ENCODE results near the gene HSF2BP.
"Not testable (repeated sequence)": the region's sequence is repeated elsewhere in the genome, so short reads cannot be mapped to it uniquely, and the experiment has no call there.

HSF2BP gene

DNA sequence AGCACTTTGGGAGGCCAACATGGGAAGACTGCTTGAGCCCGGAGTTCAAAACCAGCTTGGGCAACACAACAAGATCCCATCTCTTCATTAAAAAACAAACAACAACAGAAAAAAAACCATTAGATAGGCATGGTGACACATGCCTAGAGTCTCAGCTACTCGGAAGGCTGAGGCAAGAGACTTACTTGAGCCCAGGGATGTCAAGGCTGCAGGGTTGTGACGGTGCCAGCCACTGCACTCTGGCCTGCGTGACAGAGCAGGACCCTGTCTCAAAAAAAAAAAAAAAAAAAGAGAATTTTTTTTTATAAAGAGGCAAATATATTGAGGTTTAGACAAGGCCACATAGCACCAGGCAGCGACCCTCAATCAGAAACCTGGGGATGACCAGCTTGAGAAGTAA, 62.7 kb downstream of the HSF2BP start:
- no peak for DNase-seq

DNA sequence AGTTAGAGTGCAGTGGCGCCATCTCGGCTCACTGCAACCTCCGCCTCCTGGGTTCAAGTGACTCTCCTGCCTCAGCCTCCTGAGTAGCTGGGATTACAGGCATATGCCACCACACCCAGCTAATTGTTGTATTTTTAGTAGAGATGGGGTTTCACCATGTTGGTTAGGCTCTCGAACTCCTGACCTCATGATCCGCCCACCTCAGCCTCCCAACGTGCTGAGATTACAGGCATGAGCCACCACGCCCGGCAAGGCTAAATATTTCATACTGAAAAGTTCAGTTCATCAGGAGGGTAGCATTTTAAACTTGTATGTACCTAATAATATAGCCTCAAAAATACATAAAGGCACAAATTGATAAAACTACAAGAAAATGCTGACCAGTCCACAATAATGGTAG, 63.5 kb downstream of the HSF2BP start:
- DNase-seq = not testable (repeated sequence)

DNA sequence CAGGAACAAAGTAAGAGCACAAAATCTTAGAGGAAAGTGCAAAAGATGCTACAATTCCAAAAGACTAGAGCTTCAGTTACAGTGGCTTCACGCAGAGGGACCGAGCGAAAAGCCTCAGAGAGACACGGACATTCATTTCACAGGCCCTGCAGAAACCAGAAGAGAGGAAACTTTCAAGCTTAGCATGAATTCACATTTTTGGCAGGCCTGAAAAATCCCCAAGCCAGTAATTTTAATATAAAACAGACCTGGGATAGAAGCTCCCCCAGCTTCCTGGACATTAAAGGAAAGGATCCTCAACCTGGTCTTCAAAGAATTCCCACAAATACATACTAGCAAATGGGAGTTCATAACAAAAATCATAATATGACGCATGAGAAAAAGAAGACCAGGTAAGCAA, 66.2 kb downstream of the HSF2BP start:
- DNase-seq = no peak

DNA sequence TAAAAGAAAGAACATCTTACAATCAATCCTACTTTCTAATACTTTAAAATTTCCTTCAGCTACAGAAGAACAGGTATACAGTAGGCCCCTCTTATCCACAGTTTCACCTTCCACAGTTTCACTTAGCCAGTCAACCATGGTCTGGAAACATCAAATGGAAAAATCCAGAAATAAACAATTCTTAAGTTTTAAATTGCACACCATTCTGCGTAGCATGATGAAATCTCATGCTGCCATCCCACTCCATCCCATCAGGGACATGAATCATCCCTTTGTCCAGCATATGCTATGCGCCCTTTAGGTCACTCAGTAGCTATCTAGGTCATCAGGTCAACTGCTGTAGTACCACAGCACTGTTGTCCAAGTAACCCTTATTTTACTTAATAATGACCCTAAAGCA, 67.7 kb downstream of the HSF2BP start:
- DNase-seq = no peak

DNA sequence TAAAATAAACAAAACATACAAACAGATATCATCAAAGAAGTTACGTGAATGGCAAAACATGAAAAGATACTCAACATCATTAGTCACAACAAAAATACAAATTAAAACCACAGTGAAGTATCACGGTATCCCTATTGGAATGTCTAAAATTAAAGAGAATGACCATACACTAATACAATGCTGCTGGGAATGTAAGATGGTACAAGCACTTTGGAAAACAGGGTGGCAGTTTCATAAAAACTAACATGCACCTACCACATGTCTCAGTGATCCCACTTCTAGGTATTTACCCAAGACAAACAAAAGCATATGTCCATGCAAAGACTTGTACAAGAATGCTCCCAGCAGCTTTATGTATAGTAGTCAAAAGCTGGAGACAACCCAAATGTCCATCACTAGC, 69.1 kb downstream of the HSF2BP start:
- DNase-seq = no peak

DNA sequence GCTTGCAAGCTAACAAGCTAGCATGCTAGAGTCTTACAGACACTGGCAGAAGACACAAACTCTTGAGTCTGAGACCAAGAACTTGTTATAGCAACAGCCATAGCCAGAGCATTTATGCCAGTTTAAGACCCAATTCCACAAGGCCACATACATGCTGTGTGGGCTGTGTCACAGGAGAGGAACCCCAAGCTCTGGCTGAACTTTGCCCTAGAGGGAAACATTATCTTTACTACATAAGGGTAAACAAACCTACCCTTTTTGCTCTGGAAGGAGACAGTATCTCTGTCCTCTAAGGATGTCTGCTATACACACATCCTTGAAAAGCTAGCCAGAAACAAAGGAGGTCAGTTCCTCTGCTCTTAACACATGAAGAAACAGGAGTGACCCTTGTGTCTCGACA, 70.3 kb downstream of the HSF2BP start:
- DNase-seq = no peak

DNA sequence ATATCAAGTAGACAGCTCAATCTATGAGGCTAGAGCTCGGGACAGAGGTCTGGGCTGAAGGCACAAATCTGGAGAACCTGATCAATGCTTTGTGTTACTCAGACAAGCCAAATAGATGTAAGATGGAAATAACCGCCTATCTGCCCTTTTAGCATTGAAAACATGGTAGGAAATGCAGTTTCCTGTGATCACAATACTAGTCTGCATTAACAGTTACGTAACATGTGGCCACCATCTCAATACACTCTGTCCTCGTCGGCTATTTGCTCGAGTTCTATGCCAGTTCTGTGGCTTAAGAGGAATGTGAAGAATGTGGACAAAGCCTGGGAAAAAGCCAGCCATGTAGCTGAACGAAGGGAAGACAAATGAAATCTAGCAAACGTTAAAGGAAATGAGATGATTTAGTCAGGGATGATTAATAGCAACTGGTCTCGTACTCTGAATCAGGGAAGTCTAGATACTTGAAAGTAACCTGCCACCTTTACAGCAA, 73.3 kb downstream of the HSF2BP start:
- DNase-seq = no peak

DNA sequence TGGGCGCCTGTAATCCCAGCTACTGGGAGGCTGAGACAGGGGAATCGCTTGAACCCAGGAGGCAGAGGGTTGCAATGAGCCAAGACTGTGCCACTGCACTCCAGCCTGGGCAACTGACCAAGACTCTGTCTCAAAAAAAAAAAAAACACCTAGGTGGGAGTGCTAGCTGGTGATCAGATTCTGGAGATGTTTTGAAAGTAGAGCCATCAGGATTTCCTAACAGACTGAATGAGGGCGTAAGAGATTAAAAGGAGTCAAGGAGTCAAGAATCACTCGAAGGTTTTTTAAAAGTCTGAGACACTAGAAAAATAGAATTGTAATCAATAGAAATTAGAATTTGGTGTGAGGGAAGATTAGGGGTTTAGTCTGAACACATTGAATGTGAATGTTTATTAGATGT, 73.8 kb downstream of the HSF2BP start:
- DNase-seq = no peak

DNA sequence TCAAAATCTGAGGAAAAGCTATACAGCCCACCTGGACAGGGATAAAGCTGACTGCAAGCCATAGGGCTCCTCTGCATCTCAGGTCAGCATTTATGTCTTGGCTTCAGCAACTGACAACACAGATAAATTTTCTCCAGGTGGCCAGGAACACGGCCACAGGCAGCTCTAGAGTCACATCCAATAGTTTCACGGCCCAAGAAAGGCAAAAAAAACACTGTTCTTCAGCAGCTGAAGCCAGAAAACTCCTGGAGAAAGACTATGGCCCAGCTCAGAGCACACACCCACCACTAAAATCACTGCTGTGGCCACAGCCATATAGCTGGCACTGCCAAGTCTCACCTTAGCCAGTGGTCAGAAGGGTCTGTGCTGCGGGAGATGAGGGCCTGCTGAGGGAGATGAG, 77.8 kb downstream of the HSF2BP start:
- no peak for DNase-seq

DNA sequence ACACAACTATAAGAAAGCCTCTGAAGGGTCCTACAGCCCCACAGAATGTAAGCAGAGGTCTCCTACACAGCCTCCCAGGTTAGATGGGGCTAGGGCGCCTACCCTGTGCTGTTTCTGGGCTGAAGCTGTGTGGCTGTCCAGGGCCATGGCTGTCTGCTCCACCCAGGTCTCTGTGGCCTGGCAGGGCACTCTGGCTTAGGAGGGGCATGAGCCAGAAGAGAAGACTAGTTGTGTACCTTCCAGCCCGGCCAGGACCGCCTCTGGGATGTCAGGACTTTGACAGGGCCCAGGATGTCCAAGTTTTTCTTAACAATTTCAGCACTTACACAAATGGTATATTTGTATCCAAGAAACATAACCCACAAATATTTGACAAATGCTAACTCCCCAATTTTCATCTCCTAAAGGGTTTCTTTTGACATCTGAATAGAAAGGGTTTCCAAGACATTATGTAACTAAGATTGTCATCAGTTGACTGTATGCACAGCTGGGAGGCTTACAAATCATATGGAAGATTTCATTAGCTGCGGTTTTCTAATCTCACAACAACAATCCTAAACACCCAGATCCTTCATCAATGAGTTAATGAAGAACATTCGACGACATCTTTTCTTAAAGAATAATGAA, 80.5 kb downstream of the HSF2BP start:
- no peak for DNase-seq

DNA sequence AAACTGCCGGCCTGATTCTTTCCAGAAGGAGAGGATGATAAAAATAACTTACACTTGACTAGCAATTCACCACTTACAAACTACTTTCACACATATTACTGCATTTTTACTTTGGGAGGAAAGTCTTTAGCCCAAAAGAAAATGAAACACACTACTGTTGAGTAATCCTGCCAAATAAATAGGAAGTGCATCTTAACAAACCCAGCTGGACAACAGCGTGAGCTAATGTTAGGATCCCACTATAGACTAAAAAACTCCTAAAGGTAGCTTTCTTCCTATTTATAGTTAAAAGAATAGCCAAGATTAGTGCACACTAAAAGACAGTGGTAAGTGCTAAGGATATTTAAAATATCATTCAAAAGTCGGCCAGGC, 83.8 kb downstream of the HSF2BP start:
- no peak for DNase-seq

DNA sequence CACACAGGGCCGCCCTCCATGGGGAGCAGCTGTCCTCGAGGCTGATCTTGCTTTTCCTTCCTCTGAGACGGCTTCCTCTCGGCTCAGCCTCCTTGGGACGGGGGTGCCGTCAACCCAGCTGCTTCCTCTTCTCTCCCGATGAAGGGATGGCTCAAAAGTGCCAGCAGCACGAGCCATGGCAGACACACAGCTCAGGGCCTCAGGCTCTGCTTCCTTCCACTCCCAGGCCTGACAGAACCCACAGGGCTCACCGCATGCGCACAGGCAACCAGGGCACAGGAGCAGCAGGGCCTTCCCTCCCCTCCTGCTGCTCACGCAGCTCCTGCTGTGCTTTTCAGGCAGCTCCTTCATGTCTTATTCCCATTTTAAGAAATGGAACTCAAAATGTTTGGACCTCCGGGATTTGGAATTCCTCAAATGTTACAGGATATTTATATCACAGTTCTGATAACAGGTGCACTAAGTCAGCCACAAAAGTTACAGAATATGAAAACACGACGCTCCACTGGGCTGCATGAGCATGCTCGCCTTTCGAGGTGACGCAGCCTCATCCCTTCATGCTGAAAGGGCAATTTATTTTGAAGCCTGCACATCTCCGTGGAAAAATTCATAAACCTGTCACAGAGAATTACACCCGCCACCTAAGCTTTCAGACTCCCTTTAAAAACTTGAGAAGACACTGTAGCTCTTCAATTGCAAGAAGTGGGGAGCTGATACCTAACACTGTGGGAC, 84.4 kb downstream of the HSF2BP start:
- DNase-seq = no peak

DNA sequence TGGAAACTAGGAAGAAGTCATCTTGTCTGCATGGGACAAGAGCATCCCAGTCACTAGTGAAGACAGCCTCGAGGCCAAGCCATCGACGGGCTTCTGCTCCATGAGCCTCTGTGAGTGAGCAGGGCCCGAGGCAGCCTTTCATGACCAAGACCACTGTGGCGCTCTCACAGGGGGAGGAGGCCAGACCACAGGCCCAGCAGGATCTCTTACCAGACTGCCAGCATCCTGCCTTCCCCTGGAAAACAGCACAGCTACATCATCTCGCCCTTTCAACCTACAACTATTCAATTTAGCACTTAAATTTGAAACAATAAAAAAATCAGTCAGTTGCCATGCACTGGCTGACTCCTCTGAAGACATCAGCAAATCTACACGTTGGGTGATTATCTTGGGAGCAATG, 85.4 kb downstream of the HSF2BP start:
- no peak for DNase-seq

DNA sequence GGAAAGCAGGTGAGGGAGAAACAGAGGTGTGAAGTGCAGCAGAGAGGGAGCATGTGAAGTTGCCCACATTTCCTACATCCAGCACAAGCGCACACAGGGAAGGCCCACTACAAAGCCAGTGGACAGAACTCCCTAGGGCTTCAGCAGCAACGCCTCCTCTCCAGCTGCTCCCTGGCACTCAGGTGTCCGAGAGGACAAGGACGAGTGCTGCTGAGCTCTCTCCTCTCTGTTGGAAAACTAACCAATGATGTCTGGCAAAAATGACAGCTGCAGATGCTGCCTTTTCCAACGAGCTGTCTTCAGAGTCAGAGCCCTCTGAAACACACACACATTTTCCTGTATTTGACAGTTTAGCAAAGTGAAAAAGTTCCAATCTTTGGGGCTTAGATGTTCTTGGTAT, 86.8 kb downstream of the HSF2BP start:
- no peak for DNase-seq

DNA sequence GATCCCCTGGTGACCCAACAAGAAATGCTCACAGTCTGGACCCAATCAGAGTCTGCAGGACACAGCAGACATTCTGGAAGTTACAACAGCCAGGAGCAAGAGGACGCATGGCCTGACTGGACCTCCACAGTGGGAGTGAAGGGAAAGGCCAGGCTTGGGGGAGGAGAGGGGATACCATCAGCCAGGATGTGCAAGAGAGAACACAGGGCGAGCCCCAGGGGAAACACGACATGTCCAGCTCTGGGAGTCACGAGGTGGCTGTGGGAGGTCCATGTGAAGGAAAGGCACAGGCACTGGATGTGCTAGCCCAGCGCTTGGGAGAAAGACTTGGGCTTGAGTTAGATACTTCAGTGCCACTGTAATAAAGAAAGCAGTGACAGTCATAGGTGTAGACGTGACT, 87.3 kb downstream of the HSF2BP start:
- no peak for DNase-seq

DNA sequence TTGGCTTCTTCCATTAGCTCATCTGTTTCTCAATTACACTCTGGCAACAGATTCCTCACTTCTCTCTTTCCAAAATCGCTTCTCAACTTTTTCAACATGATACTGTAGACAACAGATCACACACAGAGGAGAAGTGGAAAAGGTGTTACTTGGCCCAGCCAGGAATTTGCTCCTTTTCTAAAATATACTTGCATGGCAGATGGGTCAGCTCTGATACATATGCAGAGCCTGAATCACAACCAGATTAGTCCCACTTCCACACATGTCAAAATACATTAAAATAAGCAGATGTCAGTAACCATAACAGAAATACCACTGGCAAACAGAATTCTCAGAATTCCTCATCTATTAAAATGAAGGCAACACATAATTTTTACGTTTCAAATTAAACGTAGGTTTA, 89.1 kb downstream of the HSF2BP start:
- DNase-seq = not testable (repeated sequence)

DNA sequence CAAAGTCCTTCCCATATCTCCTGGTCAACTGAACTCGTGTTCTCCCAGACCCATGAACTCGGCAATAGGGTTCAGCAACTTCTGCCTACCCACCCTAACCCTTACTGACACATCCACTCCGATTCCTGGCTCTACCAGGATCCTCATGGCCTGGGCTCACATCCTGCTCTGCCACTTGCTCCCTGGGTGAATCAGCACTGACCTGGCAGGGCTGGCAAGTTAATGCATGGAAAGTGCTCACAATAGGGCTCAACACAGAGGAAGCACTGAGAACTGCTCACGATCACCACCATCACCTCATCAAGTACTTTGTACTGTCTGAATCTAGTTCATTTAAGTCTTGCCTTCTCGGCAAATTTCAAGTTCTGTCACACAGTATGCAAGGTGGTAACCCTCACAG, 96.8 kb downstream of the HSF2BP start:
- not testable (repeated sequence) for DNase-seq

DNA sequence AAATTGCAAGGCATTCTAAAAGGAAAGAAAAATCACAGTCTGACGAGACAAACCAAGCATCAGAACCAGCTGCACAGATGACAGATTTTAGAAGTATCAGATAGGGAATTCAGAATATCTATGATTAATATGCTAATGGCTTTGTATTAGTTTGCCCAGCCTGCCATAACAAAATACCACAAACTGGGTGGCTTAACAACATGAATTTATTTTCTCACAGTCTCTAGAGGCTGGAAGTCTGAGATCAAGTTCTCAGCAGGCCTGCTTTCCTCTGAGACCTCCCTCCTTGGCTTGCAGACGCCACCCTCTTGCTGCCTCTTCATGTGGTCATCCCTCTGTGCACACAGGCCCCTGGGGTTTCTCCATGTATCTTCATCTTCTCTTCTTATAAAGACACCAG, 118.7 kb downstream of the HSF2BP start:
- not testable (repeated sequence) for DNase-seq

DNA sequence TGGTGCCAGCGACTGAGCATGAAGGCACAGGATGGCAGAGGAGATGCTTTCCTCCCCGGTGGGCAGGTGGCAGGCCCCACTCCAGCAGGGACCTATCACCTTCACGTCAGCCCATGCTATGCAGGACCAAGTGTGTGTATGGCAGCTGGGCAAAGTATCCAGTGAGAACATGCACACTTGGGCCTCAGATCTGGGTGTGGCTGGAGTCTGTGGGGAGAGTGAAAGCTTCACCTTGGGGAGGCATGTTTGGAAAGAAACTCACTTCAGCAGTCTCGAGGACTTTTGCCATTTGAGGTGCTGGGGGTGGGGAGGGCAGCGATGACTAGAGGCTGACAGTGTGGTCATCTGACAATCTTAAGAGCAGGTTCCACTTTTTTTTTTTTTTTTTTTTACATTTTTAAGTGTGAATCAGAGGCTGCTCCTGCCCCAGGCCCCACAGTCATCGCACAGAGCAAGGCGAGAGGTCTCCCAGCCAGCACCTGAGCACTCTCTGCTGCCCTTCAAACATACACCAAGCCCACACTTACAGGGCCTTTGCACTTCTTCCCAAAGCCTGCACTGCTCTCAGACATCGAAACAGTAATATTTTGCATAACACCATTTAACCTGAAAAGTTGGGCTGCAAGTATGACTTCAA, 136.7 kb downstream of the HSF2BP start:
- DNase-seq = not testable (repeated sequence)

DNA sequence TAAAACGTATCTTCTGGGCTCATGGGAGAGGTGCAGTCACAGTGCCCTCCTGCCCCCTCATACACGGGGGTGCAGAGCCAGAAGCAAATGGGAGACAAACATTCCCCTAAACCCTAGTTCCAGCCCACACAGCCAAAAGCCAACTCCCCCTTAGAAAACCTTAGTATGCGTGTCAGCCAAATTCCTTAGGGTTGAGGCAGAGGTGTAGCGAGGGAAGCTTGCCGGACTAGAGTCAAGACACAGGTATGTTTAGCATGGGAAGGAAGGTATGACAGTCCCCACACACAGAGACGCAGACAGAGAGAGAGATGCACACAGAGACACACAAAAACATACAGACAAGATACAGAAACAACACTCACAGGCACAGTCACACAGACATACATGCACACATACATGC, 141.6 kb downstream of the HSF2BP start:
- DNase-seq = not testable (repeated sequence)

DNA sequence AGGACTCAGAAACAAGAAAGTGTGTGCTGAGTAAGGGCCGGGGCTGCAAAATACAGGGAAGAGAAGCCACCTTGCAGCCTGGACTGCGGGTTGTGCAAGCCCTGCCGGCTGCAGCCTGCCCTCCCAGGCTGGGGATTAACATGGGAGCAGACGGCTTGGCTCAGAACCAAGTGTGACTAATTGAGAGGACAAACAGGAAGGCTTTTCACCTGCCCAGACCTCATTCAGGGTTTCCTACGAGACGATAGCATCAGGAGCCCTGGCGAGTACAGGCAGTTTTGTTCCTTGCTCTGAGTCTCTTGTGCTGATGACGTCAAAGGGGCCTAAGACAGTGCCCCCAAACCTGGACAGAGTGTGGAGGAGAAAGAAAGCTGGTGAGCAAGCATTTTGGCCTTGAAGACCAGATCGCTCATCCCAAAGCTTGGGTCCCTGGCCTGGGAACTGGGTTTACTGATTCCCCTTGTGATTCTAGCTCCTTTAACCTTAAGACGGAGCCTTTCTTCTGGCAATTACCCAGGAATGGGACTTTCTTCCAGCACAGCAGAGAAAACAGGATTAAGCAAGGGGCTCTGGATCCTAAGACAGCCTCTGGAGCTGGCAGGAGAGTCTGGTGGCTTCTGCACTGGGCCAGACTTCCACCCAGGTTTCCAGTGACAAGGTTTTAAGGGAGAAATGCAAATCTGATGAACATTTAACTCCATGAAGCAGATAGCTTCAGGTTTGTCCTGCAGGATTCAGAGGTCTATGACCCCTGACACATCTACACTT, 142.2 kb downstream of the HSF2BP start:
- not testable (repeated sequence) for DNase-seq

DNA sequence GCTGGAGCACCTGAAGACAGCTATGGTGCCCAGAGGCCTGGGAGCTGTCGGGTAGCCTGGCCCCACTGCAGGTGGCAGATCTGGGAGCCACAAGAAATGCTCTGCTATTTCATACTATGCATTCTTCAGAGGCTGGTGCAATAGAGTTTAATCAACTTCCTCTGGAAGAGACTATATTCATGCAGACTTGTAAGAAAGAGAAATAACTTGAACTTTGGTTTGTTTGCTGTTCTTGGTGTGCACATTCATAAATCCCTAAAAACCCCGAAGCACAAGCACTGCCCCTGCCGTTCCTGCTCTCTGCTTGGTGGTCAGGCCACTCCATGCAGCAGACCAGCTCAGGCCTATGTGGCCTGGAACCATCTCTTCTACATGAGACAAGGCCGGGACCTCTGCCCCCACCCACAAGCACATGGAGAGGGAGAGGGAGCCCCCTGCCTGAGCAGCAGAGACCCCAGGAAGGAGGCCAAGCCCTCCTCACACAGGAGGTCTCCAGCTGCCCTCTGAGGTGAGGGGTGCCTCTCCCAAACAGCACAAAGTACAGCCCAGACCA, 142.9 kb downstream of the HSF2BP start:
- DNase-seq = not testable (repeated sequence)

DNA sequence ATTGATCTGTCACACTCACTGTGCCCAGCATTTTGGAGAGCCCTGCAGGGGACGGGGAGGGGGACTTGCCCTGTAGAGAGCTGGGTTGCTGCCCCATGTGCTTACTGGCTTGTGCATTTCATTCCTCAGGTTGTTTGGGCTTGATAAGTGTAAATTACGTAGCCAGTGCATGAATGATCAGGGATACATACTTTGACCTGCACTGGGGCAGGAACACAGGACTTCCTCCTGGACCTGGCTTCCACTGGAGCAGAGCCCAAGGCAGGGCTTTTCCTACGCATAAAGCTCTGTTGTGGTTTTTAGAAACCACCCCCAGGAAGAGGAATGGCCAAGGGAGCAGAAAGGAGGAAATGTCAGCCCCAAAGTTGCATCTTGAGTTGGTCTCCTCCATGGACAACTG, 144.5 kb downstream of the HSF2BP start:
- not testable (repeated sequence) for DNase-seq
